B cell (primary cell): ENCODE data around the gene SLC2A9.

ENCODE experiments used
- EZH2 ChIP-seq: IDR thresholded peaks from 2 replicates; pipeline ENCODE4 v1.6.1; 2012; ENCODE audit warnings: borderline replicate concordance, low read depth, mild to moderate bottlenecking, moderate library complexity, low read length; ENCODE audit not compliant: insufficient read depth, poor library complexity, severe bottlenecking
- TF ChIP-seq, protein P1 (sequence below): fragments of 200-600 bp; IDR thresholded peaks from one replicate; pipeline ENCODE4 v1.8.0; 2022; ENCODE audit warnings: antibody characterized with exemption, mild to moderate bottlenecking

DNA sequence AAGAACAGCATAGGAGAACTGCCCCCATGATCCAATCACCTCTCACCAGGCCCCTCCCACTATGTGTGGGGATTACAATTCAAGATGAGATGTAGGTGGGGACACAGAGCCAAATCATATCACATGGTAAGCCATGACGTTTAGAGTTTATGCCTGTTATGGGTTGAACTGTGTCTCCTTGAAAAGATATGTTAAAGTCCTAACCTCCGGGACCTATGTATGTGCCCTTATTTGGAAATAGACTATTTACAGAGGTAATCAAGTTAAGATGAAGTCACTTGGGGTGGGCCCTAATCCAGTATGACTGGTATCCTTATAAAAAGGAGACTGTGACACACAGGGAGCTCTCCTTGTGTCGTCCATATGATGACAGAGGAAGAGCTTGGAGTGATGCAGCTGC, 25.2 kb upstream of the SLC2A9 start:
- TF ChIP-seq, protein P1, sequence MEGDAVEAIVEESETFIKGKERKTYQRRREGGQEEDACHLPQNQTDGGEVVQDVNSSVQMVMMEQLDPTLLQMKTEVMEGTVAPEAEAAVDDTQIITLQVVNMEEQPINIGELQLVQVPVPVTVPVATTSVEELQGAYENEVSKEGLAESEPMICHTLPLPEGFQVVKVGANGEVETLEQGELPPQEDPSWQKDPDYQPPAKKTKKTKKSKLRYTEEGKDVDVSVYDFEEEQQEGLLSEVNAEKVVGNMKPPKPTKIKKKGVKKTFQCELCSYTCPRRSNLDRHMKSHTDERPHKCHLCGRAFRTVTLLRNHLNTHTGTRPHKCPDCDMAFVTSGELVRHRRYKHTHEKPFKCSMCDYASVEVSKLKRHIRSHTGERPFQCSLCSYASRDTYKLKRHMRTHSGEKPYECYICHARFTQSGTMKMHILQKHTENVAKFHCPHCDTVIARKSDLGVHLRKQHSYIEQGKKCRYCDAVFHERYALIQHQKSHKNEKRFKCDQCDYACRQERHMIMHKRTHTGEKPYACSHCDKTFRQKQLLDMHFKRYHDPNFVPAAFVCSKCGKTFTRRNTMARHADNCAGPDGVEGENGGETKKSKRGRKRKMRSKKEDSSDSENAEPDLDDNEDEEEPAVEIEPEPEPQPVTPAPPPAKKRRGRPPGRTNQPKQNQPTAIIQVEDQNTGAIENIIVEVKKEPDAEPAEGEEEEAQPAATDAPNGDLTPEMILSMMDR = no peak
- no peak for TF ChIP-seq EZH2
